ENCODE data around the gene UTP4. TPM values are rescaled to one million over a fixed set of nuclear protein-coding genes. Genes with fewer than 3 reads are reported as not detected.

Gene UTP4
- total RNA-seq, 4 donors from 2014 or later = 16.4 to 36.2 (median 25.8) TPM

GRCh38 chr16:69113216-69113615 lies 19.2 kb upstream of the UTP4 start:
- TF ChIP-seq EP300 (IDR thresholded peaks at IDR 0.05) (no peak), POLR2A (IDR thresholded peaks at IDR 0.05) (no peak), CTCF (IDR thresholded peaks at IDR 0.05) (no peak), POLR2AphosphoS5 (IDR thresholded peaks at IDR 0.05) (no peak)
- no peak for ATAC-seq
- peaks cover 0 to 21% (median under 1%) of the 10 kb centered on the region in 3 donors for H3K4me1 ChIP-seq
- H3K27me3 ChIP-seq = peaks cover 16% of the 10 kb centered on the region
- no CpG with 5 or more reads among the region's 7 CpGs for WGBS, 2 donors (ENCODE audit: low coverage in 1 of 2)
- no peak overlapping the region for H3K4me3 ChIP-seq
- no peaks in the 10 kb centered on the region for H3K9me3 ChIP-seq
- H3K27ac ChIP-seq = no peak overlapping the region
- H3K36me3 ChIP-seq = peaks cover 0 to 86% of the 10 kb centered on the region in 2 donors

DNA sequence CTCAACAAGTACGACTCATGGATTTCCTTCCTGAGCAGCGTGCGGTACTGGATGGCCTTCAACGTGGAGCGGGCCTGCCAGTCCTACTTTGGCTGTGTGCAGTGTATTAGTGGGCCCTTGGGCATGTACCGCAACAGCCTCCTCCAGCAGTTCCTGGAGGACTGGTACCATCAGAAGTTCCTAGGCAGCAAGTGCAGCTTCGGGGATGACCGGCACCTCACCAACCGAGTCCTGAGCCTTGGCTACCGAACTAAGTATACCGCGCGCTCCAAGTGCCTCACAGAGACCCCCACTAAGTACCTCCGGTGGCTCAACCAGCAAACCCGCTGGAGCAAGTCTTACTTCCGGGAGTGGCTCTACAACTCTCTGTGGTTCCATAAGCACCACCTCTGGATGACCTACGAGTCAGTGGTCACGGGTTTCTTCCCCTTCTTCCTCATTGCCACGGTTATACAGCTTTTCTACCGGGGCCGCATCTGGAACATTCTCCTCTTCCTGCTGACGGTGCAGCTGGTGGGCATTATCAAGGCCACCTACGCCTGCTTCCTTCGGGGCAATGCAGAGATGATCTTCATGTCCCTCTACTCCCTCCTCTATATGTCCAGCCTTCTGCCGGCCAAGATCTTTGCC lies 18.0 kb upstream of the UTP4 start:
- Histone ChIP-seq H3K4me3 (no peak overlapping the region), H3K27ac (no peak overlapping the region), H3K27me3 (peaks cover 5% of the 10 kb centered on the region), H3K36me3 (peaks cover 0 to 91% of the 10 kb centered on the region in 2 donors), H3K9me3 (no peaks in the 10 kb centered on the region), H3K4me1 (peaks cover 0 to 30% (median 0%) of the 10 kb centered on the region in 3 donors)
- no peak for ATAC-seq
- 89% methylated on average over 10 of the region's 25 CpGs; no CpG with 5 or more reads in 1 of the 2 donors for WGBS, 2 donors (ENCODE audit: low coverage in 1 of 2)
- no peak for TF ChIP-seq POLR2AphosphoS5 (IDR thresholded peaks at IDR 0.05)
- no peak for TF ChIP-seq CTCF (IDR thresholded peaks at IDR 0.05)
- TF ChIP-seq POLR2A (IDR thresholded peaks at IDR 0.05) = no peak
- TF ChIP-seq EP300 (IDR thresholded peaks at IDR 0.05) = no peak

- Histone ChIP-seq H3K4me3 (no peak overlapping the region), H3K4me1 (peaks cover 0 to 30% (median 0%) of the 10 kb centered on the region in 3 donors), H3K27ac (no peak overlapping the region), H3K36me3 (peaks cover 0 to 91% of the 10 kb centered on the region in 2 donors), H3K9me3 (no peaks in the 10 kb centered on the region), H3K27me3 (peaks cover under 1% of the 10 kb centered on the region)
- TF ChIP-seq POLR2AphosphoS5 (IDR thresholded peaks at IDR 0.05) = no peak
- TF ChIP-seq POLR2A (IDR thresholded peaks at IDR 0.05) = no peak
- no peak for TF ChIP-seq CTCF (IDR thresholded peaks at IDR 0.05)
- TF ChIP-seq EP300 (IDR thresholded peaks at IDR 0.05) = no peak
- WGBS, 2 donors (ENCODE audit: low coverage in 1 of 2) = 100% methylated on average over 2 to 5 of the region's 6 CpGs
- ATAC-seq = no peak
These were observed 17.5 kb upstream of the UTP4 start for GRCh38 chr16:69114976-69115355.

- Histone ChIP-seq H3K27me3 (no peaks in the 10 kb centered on the region), H3K4me1 (peaks cover 0 to 30% (median 0%) of the 10 kb centered on the region in 3 donors), H3K27ac (no peak overlapping the region), H3K36me3 (peaks cover 0 to 91% of the 10 kb centered on the region in 2 donors), H3K9me3 (no peaks in the 10 kb centered on the region), H3K4me3 (no peak overlapping the region)
- WGBS, 2 donors (ENCODE audit: low coverage in 1 of 2) = 78 to 100% methylated on average over 1 of the region's 5 CpGs
- no peak for ATAC-seq
- TF ChIP-seq POLR2A (IDR thresholded peaks at IDR 0.05) (no peak), EP300 (IDR thresholded peaks at IDR 0.05) (no peak), POLR2AphosphoS5 (IDR thresholded peaks at IDR 0.05) (no peak), CTCF (IDR thresholded peaks at IDR 0.05) (no peak)
These were observed 17.1 kb upstream of the UTP4 start for GRCh38 chr16:69115361-69115760.

GRCh38 chr16:69115837-69116236 lies 16.6 kb upstream of the UTP4 start:
- Histone ChIP-seq H3K27ac (no peak overlapping the region), H3K36me3 (peaks cover 0 to 91% of the 10 kb centered on the region in 2 donors), H3K27me3 (no peaks in the 10 kb centered on the region), H3K4me1 (peaks cover 0 to 30% (median 0%) of the 10 kb centered on the region in 3 donors), H3K9me3 (no peaks in the 10 kb centered on the region), H3K4me3 (no peak overlapping the region)
- ATAC-seq = no peak
- no peak for TF ChIP-seq POLR2AphosphoS5 (IDR thresholded peaks at IDR 0.05)
- TF ChIP-seq POLR2A (IDR thresholded peaks at IDR 0.05) = no peak
- TF ChIP-seq CTCF (IDR thresholded peaks at IDR 0.05) = no peak
- 53 to 67% methylated on average over 1 of the region's 1 CpG for WGBS, 2 donors (ENCODE audit: low coverage in 1 of 2)

All from gastroesophageal sphincter (tissue), 4 donors.